ENCODE data around the gene ARSA. TPM values are rescaled to one million over a fixed set of nuclear protein-coding genes. Genes with fewer than 3 reads are reported as not detected.

The ARSA gene
- total and polyA plus RNA-seq, 2 donors (not counting 3 experiments of a cell fraction or from before 2014, with no cell fraction given) = 22.3 to 33.6 TPM

- Histone ChIP-seq H3K27me3 (ENCODE audit: control insufficient read depth in 2 of 2, insufficient read depth in 2 of 2, low read length in 2 of 2) (peaks cover 2 to 3% of the 10 kb centered on the region in 2 experiments), H3K36me3 (ENCODE audit: control insufficient read depth in 2 of 2, extremely low read depth in 1 of 2, insufficient read depth in 2 of 2, low read length in 2 of 2) (no peaks in the 10 kb centered on the region), H4K20me1 (replicated peaks; ENCODE audit: control insufficient read depth, extremely low read depth, insufficient read depth, low read length) (no peaks in the 10 kb centered on the region), H3K4me3 (replicated peaks in 1 of 3; ENCODE audit: insufficient read depth in 1 of 3, low read depth in 1 of 3, low read length in 3 of 3) (no peak overlapping the region), H3K4me1 (ENCODE audit: control insufficient read depth, extremely low read depth, insufficient read depth, low read length) (no peaks in the 10 kb centered on the region), H3K9me1 (replicated peaks; ENCODE audit: control insufficient read depth, extremely low read depth, insufficient read depth, low read length) (no peaks in the 10 kb centered on the region), H3K9me3 (replicated peaks; ENCODE audit: control insufficient read depth, insufficient read depth, low read length) (no peaks in the 10 kb centered on the region), H3K9ac (replicated peaks; ENCODE audit: extremely low read depth, insufficient read depth, low read length) (no peak overlapping the region), H3K4me2 (ENCODE audit: insufficient read depth, low read length) (no peak overlapping the region), H3K79me2 (ENCODE audit: control insufficient read depth, insufficient read depth, low read length) (no peaks in the 10 kb centered on the region), H2AFZ (ENCODE audit: low read depth, low read length) (no peak overlapping the region), H3K27ac (ENCODE audit: insufficient read depth, low read depth, low read length) (no peak overlapping the region)
- DNase-seq (ENCODE audit: low read depth, low spot score) (no peak), FAIRE-seq (no peak)
- intact Hi-C loops (cut with micrococcal nuclease) (no loop called here), dilution Hi-C loops (cut with MboI; ENCODE audit: extremely low pct_ligation_motif_present, low sequenced_read_pairs) (no loop called here)
- no peak for TF ChIP-seq POLR2A (IDR thresholded peaks at IDR 0.05; ENCODE audit: low read depth, low read length)
- TF ChIP-seq FOS (IDR thresholded peaks at IDR 0.05; ENCODE audit: borderline replicate concordance, insufficient read depth, low read length) = no peak
- TF ChIP-seq CTCF (IDR thresholded peaks at IDR 0.05; ENCODE audit: extremely low read depth in 1 of 2, insufficient read depth in 1 of 2, low read depth in 1 of 2, low read length in 2 of 2) = no peak
- no peak for TF ChIP-seq EZH2 (IDR thresholded peaks at IDR 0.05; ENCODE audit: borderline replicate concordance, low read depth, low read length, severe bottlenecking)
- no peak for TF ChIP-seq JUN (IDR thresholded peaks at IDR 0.05; ENCODE audit: borderline replicate concordance, insufficient read depth, insufficient read length, low read depth)
- no peak for TF ChIP-seq MAX (IDR thresholded peaks at IDR 0.05; ENCODE audit: insufficient read depth, insufficient read length)
- no peak for TF ChIP-seq GATA2 (IDR thresholded peaks at IDR 0.05; ENCODE audit: insufficient read depth, insufficient read length, low read depth, low read length)
- no peak for TF ChIP-seq MYC (IDR thresholded peaks at IDR 0.05; ENCODE audit: low read depth, low read length)
- no peak for TF ChIP-seq POLR2AphosphoS5 (IDR thresholded peaks at IDR 0.05; ENCODE audit: insufficient read depth, low read depth, low read length)
- ChIA-PET CTCF (interaction anchor here (1.2 kb wide), 1 partner anchor 8 kb away, joined by 3 read pairs; no protein-coding TSS in a partner anchor), POLR2A (no interaction called here)
- no TSS peak for BruUV-seq (replicated peaks)
Measured at GRCh38 chr22:50612528-50613221, 15.3 kb downstream of the ARSA start.
